ENCODE data around the gene EEF1B2.
"Not testable (repeated sequence)": the region's sequence is repeated elsewhere in the genome, so short reads cannot be mapped to it uniquely, and the experiment has no call there.

The EEF1B2 gene

DNA sequence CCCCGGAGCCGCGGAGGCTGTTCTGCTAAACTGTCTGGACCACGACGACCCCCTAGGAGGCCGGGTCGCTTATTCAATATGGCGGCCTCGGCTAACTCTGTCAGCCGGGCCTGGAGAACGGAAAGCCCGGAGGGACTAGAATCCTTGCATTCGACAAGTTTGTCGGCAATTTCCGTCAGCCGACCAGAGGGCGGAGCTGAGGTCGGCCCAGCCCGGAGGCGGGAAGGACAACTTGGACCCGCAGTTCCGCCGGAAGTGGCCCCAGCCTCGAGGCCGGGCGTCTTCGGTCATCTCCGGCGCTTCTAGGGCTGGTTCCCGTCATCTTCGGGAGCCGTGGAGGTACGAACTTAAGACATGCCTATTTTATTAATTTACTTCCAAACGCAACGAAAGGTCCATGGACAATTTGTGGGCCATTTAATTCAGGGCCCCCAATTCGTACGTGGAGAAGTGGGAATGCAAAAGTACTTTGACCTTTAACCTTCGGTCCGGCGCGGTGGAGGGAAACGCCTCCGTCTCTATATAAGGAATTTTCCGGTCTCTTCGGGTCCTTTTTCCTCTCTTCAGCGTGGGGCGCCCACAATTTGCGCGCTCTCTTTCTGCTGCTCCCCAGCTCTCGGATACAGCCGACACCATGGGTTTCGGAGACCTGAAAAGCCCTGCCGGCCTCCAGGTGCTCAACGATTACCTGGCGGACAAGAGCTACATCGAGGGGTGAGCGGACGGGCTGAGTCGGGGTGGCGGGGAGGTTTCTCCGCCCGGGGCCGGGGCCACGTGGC, at the start of gene EEF1B2, which contains the start of gene NDUFS1:
Gene EEF1B2, plus strand, starts transcription at position 550 of the 779 bp plus-strand sequence. Its CDS starts 85 bp downstream, at position 635.
Gene NDUFS1, minus strand, starts transcription at position 99 of the 779 bp plus-strand sequence. CDS start 5,766 bp downstream, outside the sequence.
- peak; percentile 97 to 99 for DNase-seq

DNA sequence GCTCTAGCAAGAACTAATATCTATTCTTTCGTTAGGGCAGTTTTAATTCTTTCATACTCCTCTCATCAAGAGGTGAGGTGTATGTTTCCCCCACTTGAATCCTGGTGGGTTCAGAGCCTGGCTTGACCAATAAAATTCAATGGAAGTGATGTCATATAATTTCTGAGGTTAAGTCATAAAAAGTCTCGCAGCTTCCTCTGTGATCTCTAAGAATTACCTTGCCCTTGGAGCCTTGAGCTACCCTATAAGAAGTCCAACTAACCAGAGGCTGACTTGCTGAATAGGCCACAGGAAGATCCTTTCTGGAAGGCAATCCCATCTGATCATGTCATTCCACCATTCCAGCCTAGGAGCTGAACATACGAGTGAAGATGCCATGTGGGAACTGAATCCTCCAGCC, 47.6 kb upstream of the EEF1B2 start:
- no peak for DNase-seq

GRCh38 chr2:206112846-206113547, 46.7 kb upstream of the EEF1B2 start:
- no peak for DNase-seq

- no peak for DNase-seq
These were observed 44.6 kb upstream of the EEF1B2 start for GRCh38 chr2:206115026-206115578.

DNA sequence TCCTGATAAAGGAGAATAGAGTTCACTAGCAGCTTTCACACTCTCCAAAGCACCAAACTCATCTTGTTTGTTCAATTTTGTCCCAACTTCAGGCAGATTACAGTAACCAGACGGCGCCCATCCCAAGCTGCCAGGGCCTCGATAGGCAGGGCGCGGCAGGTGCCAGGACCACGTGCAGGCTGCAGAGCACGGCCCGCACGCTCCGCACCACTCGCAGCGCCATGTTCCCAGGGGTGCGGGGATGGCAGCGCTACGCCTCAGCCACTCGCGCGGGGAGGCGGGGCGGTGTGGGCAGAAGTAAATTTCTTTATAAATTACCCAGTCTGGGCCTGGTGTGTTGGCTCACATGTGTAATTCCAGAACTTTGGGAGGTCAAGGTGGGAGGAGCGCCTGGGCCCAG, 43.4 kb upstream of the EEF1B2 start:
- DNase-seq, result no peak

DNA sequence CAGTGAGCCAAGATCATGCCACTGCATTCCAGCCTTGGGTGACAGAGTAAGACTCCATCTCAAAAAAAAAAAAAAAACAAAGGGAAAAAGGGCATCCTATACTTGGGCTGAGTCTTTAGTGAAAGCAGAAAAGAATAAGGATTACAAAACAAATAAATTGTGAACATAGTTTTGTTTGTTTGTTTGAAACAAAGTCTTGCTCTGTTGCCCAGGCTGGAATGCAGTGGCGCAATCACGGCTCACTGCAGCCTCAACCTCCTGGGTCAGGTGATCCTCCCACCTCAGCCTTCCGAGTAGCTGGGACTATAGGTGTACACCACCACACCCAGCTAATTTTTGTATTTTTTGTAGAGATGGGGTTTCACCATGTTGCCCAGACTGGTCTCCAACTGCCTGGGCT, 37.1 kb upstream of the EEF1B2 start:
- not testable (repeated sequence) for DNase-seq

- no peak for DNase-seq
These were observed 33.8 kb upstream of the EEF1B2 start for GRCh38 chr2:206125901-206126300.

GRCh38 chr2:206127656-206128055, 32.0 kb upstream of the EEF1B2 start:
- peak in 1 of 2 experiments; percentile 32 for DNase-seq

GRCh38 chr2:206143451-206143850, 16.2 kb upstream of the EEF1B2 start:
- no peak for DNase-seq

GRCh38 chr2:206144383-206144782, 15.3 kb upstream of the EEF1B2 start:
- no peak for DNase-seq

GRCh38 chr2:206145665-206146064, 14.0 kb upstream of the EEF1B2 start:
- no peak for DNase-seq

- no peak for DNase-seq
These were observed 10.4 kb upstream of the EEF1B2 start for GRCh38 chr2:206149330-206149729.

DNA sequence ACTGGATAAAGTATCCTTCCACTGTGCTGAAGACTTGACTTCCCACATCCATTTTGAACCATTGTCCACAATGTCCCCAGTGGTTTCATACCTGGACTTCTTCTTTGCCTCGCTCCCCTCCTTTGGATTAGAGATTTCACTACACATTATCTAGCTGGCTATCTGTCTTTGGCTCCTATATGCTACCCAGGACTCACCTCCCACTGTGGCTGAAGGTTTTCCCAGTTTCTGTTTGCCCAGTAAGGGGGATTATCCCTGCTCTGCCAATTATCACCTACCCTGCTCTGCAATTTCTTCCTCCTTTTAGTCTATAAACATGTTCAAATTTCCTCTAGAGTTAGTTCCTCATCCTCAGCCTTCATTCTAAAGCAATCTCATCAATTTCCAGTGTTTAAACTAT, 9.5 kb upstream of the EEF1B2 start:
- no peak for DNase-seq

GRCh38 chr2:206150631-206151030, 9.1 kb upstream of the EEF1B2 start:
- no peak for DNase-seq

DNA sequence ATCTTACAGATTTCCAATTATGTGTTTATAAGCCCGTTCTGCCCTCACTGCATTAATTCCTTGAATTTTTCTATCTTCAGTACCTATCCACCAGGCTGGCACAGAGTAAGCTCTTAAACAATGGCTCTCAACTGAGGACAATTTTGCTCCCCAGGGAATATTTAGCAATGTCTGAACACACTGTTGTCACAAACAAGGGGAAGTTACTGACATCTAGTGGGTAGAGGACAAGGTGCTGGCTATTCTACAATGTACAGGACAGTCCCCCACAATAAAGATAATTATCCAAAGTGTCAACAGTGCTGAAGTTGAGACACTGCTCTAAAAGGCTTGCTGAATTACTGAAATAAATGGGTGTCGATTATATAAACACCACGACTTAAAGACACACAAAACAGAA, 5.5 kb upstream of the EEF1B2 start:
- peak in 1 of 2 experiments; percentile 76 for DNase-seq

- not testable (repeated sequence) for DNase-seq
These were observed 2.7 kb upstream of the EEF1B2 start for GRCh38 chr2:206157014-206157413.

DNA sequence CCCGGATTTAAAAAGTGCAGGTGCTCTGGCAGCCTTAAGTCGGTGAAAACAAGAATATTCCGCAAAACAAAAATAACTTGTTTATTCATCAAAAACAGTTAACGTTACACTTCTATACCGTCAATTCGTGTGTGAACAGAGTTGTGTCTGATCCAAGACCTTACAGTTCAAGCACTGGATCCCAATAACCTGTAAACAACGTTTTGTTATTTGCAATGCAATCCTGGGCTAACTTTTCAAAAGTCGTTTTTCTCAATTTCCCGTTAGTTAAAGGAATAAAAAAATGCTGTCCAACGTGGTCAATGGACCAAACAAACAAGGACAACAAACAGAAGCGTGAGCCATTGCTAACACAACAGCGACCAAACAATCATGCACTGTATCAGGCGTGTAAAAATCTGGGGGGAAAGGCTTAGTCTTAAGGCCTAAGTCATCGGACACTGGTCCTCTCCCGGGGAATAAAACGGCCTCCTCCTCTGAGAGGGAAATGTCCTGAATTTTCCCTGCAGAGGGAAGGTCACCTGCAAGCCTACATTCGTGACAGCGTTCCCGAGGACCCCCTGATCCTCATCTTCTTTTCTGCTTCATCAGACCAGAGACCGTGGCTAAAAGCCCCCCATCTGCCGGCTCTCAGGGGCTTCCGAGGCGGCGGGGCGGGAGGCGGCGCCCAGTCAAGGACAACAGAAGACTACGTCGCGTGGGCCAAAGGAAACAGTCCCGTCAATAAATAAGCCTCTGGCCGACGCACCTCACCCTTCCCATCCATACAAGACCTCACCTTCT, 941 bp upstream of the EEF1B2 start:
- DNase-seq, result peak in 1 of 2 experiments; percentile 24

- DNase-seq, result peak in 1 of 2 experiments; percentile 72
These were observed 571 bp downstream of the EEF1B2 start for GRCh38 chr2:206160125-206160806.

GRCh38 chr2:206160807-206161179, 1.1 kb downstream of the EEF1B2 start:
- DNase-seq, result no peak

- not testable (repeated sequence) for DNase-seq
These were observed 2.7 kb downstream of the EEF1B2 start for GRCh38 chr2:206162401-206162800.

GRCh38 chr2:206163251-206163880, 3.7 kb downstream of the EEF1B2 start:
- DNase-seq, result no peak
